Activated CD4-positive, alpha-beta T cell treated with anti-CD3 and anti-CD28 coated beads, Interleukin-2, amount 50 U/mL, for 1 hour (primary cell): ENCODE data around the gene DNAJA4.
A peak's percentile ranks its signal among the peaks of the same experiment; 100 is the strongest.

ENCODE experiments used
- DNase-seq: peaks from one replicate; pipeline ENCODE4 v3.0.0-alpha.2; 2020

Gene DNAJA4

GRCh38 chr15:78282324-78282723, 18.0 kb downstream of the DNAJA4 start:
- no peak for DNase-seq

GRCh38 chr15:78284758-78285157, 20.4 kb downstream of the DNAJA4 start:
- DNase-seq, result no peak

GRCh38 chr15:78290222-78290621, 25.9 kb downstream of the DNAJA4 start:
- DNase-seq, result no peak

GRCh38 chr15:78291052-78291451, 26.7 kb downstream of the DNAJA4 start:
- no peak for DNase-seq

GRCh38 chr15:78291698-78292097, 27.3 kb downstream of the DNAJA4 start:
- no peak for DNase-seq

GRCh38 chr15:78292219-78292618, 27.9 kb downstream of the DNAJA4 start:
- no peak for DNase-seq

GRCh38 chr15:78299101-78299930, 35.0 kb downstream of the DNAJA4 start, which contains the start of gene SKIC8:
TSS of gene SKIC8 (minus strand) at chr15:78299609. CDS start at chr15:78295686, 3,923 bp downstream.
- DNase-seq, result peak; percentile 86

- no peak for DNase-seq
Measured at GRCh38 chr15:78301326-78301725, 37.0 kb downstream of the DNAJA4 start.

- DNase-seq, result no peak
Measured at GRCh38 chr15:78301828-78302227, 37.5 kb downstream of the DNAJA4 start.

GRCh38 chr15:78302579-78303312, 38.4 kb downstream of the DNAJA4 start:
- DNase-seq, result no peak

GRCh38 chr15:78304216-78305066, 40.1 kb downstream of the DNAJA4 start:
- DNase-seq, result no peak

- DNase-seq, result no peak
Measured at GRCh38 chr15:78306176-78306774, 41.9 kb downstream of the DNAJA4 start.

- no peak for DNase-seq
Measured at GRCh38 chr15:78307976-78308375, 43.6 kb downstream of the DNAJA4 start.

- peak; percentile 32 for DNase-seq
Measured at GRCh38 chr15:78308422-78309032, 44.2 kb downstream of the DNAJA4 start.

- DNase-seq, result no peak
Measured at GRCh38 chr15:78311292-78311691, 46.9 kb downstream of the DNAJA4 start.

- no peak for DNase-seq
Measured at GRCh38 chr15:78312536-78312935, 48.2 kb downstream of the DNAJA4 start.

- DNase-seq, result no peak
Measured at GRCh38 chr15:78312957-78313356, 48.6 kb downstream of the DNAJA4 start.

GRCh38 chr15:78313383-78313782, 49.0 kb downstream of the DNAJA4 start:
- no peak for DNase-seq

GRCh38 chr15:78314181-78314581, 49.8 kb downstream of the DNAJA4 start:
- no peak for DNase-seq

- DNase-seq, result no peak
Measured at GRCh38 chr15:78315686-78316282, 51.4 kb downstream of the DNAJA4 start.

- DNase-seq, result no peak
Measured at GRCh38 chr15:78316283-78317083, 52.1 kb downstream of the DNAJA4 start.
